GM23338 (cell line): ENCODE results near the gene HNRNPA2B1. TPM values are rescaled to one million over a fixed set of nuclear protein-coding genes. Genes with fewer than 3 reads are reported as not detected.
A peak's percentile ranks its signal among the peaks of the same experiment; 100 is the strongest.

Experiments used
- ATAC-seq: fragments of 200-7000 bp; cut with Tn5 transposase; 3 replicates; pipeline ENCODE4 v1.9.1; 2020
- DNase-seq: peaks from one replicate; pipeline ENCODE4 v3.0.0-alpha.2; 2015; ENCODE audit warnings: low spot score
- H2AFZ ChIP-seq: fragments of 200-600 bp; sonication (generic); 2 replicates; pipeline ENCODE4 v1.8.0; 2016; ENCODE audit warnings: antibody characterized with exemption, mild to moderate bottlenecking, moderate library complexity
- H3F3A ChIP-seq: fragments of 200-600 bp; sonication (generic); replicated peaks from 2 replicates; pipeline ENCODE4 v1.8.0; 2017; ENCODE audit warnings: antibody characterized with exemption, mixed run types, low read depth
- H3K27ac ChIP-seq: fragments of 200-600 bp; sonication (generic); 2 replicates; pipeline ENCODE4 v1.6.1; 2016; ENCODE audit warnings: low read depth
- H3K27me3 ChIP-seq: fragments of 200-600 bp; sonication (generic); 2 replicates; pipeline ENCODE4 v1.8.0; 2016; ENCODE audit warnings: mild to moderate bottlenecking, mixed run types, moderate library complexity; ENCODE audit not compliant: insufficient read depth
- H3K36me3 ChIP-seq: fragments of 200-600 bp; sonication (generic); 2 replicates; pipeline ENCODE4 v1.8.0; 2016; ENCODE audit warnings: mild to moderate bottlenecking; ENCODE audit not compliant: insufficient read depth
- H3K4me1 ChIP-seq: fragments of 200-600 bp; sonication (generic); 2 replicates; pipeline ENCODE4 v1.8.0; 2016; ENCODE audit warnings: mild to moderate bottlenecking, moderate library complexity; ENCODE audit not compliant: insufficient read depth
- H3K4me2 ChIP-seq: fragments of 200-600 bp; sonication (generic); 2 replicates; pipeline ENCODE4 v1.7.1; 2017; ENCODE audit warnings: mixed run types
- H3K4me3 ChIP-seq: fragments of 200-600 bp; sonication (generic); 2 replicates; pipeline ENCODE4 v1.6.1; 2016; ENCODE audit warnings: mixed run types
- H3K79me2 ChIP-seq: fragments of 200-600 bp; sonication (generic); replicated peaks from 2 replicates; pipeline ENCODE4 v1.8.0; 2017; ENCODE audit warnings: mild to moderate bottlenecking; ENCODE audit not compliant: insufficient read depth
- H3K9me2 ChIP-seq: fragments of 200-600 bp; sonication (generic); 2 replicates; pipeline ENCODE4 v1.8.0; 2017; ENCODE audit not compliant: insufficient read depth
- H4K20me1 ChIP-seq: fragments of 200-600 bp; sonication (generic); replicated peaks from 2 replicates; pipeline ENCODE4 v1.8.0; 2017; ENCODE audit warnings: mild to moderate bottlenecking; ENCODE audit not compliant: insufficient read depth
- H3K27ac Mint-ChIP-seq: 2 replicates; pipeline ENCODE4 v1.8.0; 2020; ENCODE audit warnings: inconsistent platforms, mild to moderate bottlenecking, moderate library complexity, mixed read lengths
- H3K27me3 Mint-ChIP-seq: 3 replicates; pipeline ENCODE4 v1.8.0; 2022; ENCODE audit warnings: low read depth, mild to moderate bottlenecking, moderate library complexity, mixed read lengths, inconsistent platforms; ENCODE audit not compliant: insufficient read depth, poor library complexity
- H3K36me3 Mint-ChIP-seq: 3 replicates; pipeline ENCODE4 v1.8.0; 2021; ENCODE audit warnings: low read depth, mild to moderate bottlenecking, inconsistent platforms, moderate library complexity, mixed read lengths
- H3K4me1 Mint-ChIP-seq: 3 replicates; pipeline ENCODE4 v1.8.0; 2020; ENCODE audit warnings: mild to moderate bottlenecking, inconsistent platforms, mixed read lengths
- H3K4me3 Mint-ChIP-seq: 3 replicates; pipeline ENCODE4 v1.8.0; 2021; ENCODE audit warnings: moderate library complexity, mild to moderate bottlenecking, inconsistent platforms, mixed read lengths
- H3K9me3 Mint-ChIP-seq: 3 replicates; pipeline ENCODE4 v1.8.0; 2020; ENCODE audit warnings: moderate library complexity, mild to moderate bottlenecking, inconsistent platforms, mixed read lengths
- CREB1 ChIP-seq: fragments of 250-450 bp; sonication (Bioruptor Pico); IDR thresholded peaks from 2 replicates; pipeline ENCODE4 v1.5.0; 2020; ENCODE audit warnings: low read depth, mild to moderate bottlenecking, moderate library complexity
- CTCF ChIP-seq, 2 experiments: fragments of 200-600 bp in 1 of 2; sonication (generic) in 1 of 2; conservative IDR thresholded peaks; 2 replicates each; pipeline versions ENCODE4 v1.5.1 to v1.6.1; 2016 to 2017; ENCODE audit warnings: antibody characterized with exemption in 2 of 2, low read depth in 2 of 2, mild to moderate bottlenecking in 2 of 2, moderate library complexity in 1 of 2
- EZH2phosphoT487 ChIP-seq: fragments of 200-600 bp; sonication (generic); IDR thresholded peaks from one replicate; pipeline ENCODE4 v1.8.1; 2018; ENCODE audit warnings: antibody characterized with exemption; ENCODE audit not compliant: unreplicated experiment
- JUNB ChIP-seq: IDR thresholded peaks from one replicate; pipeline ENCODE4 v1.6.1; 2016; ENCODE audit warnings: antibody characterized with exemption; ENCODE audit not compliant: unreplicated experiment
- NANOG ChIP-seq: IDR thresholded peaks from 2 replicates; pipeline ENCODE4 v1.6.1; 2016; ENCODE audit warnings: antibody characterized with exemption, borderline replicate concordance
- POLR2AphosphoS5 ChIP-seq: IDR thresholded peaks from 2 replicates; pipeline ENCODE4 v1.6.1; 2016; ENCODE audit warnings: antibody characterized with exemption, low read depth
- ZNF331 ChIP-seq: fragments of 250-450 bp; sonication (Bioruptor Pico); IDR thresholded peaks from 2 replicates; pipeline ENCODE4 v1.5.0; 2020; ENCODE audit warnings: low read depth, mild to moderate bottlenecking, moderate library complexity
- polyA plus RNA-seq: library from polyadenylated mRNA; unstranded; fragments of >200 nt; fragmentation: Nextera tagmentation; extraction: Ambion mirVana; gene quantifications from 2 replicates; pipeline ENCODE4 v1.2.1, GENCODE V29; 2016
- total RNA-seq: library from RNA; depleted of rRNA; stranded (reverse); fragments of >200 nt; shearing (Covaris generic); gene quantifications from 2 replicates; pipeline ENCODE4 v1.2.3, GENCODE V29; 2014
- TF ChIP-seq, protein P1 (sequence below): IDR thresholded peaks from 2 replicates; pipeline ENCODE4 v1.6.1; 2016; ENCODE audit warnings: antibody characterized with exemption
- TF ChIP-seq, protein P2 (sequence below): fragments of 250-450 bp; sonication (Bioruptor Pico); IDR thresholded peaks from 2 replicates; pipeline ENCODE4 v1.5.0; 2020; ENCODE audit warnings: mild to moderate bottlenecking, moderate library complexity

The HNRNPA2B1 gene
- total and polyA plus RNA-seq, 2 experiments from 2014 or later = 602 to 1,577 TPM

GRCh38 chr7:26151650-26151952 lies 48.9 kb downstream of the HNRNPA2B1 start (continued):
- no peak for TF ChIP-seq CTCF (conservative IDR thresholded peaks at IDR 0.05; ENCODE audit: low read depth in 2 of 2)

GRCh38 chr7:26151096-26151495 lies 49.5 kb downstream of the HNRNPA2B1 start:
- peaks cover 36% of the 10 kb centered on the region for H3K36me3 Mint-ChIP-seq
- Histone ChIP-seq H3K79me2 (peaks cover 31% of the 10 kb centered on the region), H3K36me3 (no peaks in the 10 kb centered on the region), H3K27ac (no peak overlapping the region), H3K27me3 (no peaks in the 10 kb centered on the region), H3K9me2 (no peaks in the 10 kb centered on the region), H2AFZ (0 out of 2 replicates have a peak overlapping the region, but pooled peaks have one; percentile 76), H3K4me3 (no peak overlapping the region), H3K4me2 (0 out of 2 replicates have a peak overlapping the region, but pooled peaks have one; percentile 76), H4K20me1 (no peaks in the 10 kb centered on the region; the same call in 1 of the 2 replicates), H3K4me1 (peaks cover 40% of the 10 kb centered on the region), H3F3A (peaks cover 15% of the 10 kb centered on the region; the same call in 1 of the 2 replicates)
- TF ChIP-seq, protein P1, sequence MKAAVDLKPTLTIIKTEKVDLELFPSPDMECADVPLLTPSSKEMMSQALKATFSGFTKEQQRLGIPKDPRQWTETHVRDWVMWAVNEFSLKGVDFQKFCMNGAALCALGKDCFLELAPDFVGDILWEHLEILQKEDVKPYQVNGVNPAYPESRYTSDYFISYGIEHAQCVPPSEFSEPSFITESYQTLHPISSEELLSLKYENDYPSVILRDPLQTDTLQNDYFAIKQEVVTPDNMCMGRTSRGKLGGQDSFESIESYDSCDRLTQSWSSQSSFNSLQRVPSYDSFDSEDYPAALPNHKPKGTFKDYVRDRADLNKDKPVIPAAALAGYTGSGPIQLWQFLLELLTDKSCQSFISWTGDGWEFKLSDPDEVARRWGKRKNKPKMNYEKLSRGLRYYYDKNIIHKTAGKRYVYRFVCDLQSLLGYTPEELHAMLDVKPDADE = no peak
- TF ChIP-seq POLR2AphosphoS5 = no peak
- H3K4me1 Mint-ChIP-seq = peaks cover 36% of the 10 kb centered on the region
- no peak for ATAC-seq
- H3K27me3 Mint-ChIP-seq = peaks cover 14% of the 10 kb centered on the region
- no peak overlapping the region; the same call in 1 of the 2 replicates for H3K27ac Mint-ChIP-seq
- H3K4me3 Mint-ChIP-seq = peak overlapping the region; percentile 68
- DNase-seq = no peak
- peaks cover 19% of the 10 kb centered on the region for H3K9me3 Mint-ChIP-seq

DNA sequence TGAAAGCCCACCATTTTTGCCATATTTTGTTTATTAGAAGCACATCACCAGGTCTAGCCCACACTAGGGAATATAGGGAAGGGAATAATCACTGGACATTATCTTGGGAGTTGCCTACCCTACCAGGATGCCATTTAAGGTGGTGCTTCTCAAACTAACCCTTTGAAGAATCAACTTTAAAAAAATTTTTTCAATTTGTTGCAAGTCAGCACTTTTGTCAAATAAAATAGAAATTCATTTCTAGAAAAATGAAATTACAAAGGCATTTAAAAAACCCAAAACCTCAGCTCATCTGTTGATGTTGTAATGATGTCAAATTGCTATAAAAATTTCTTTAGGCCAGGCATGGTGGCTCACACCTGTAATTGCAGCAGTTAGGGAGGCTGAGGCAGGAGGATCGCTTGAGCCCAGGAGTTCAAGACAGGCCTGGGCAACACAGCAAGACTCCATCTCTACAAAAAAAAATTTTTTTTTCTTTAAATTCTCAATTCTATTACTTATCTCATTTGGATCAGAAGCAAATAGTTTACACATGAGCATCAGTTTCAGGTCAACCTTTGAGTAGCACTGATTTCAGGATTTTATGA lies 51.1 kb downstream of the HNRNPA2B1 start:
- H3K27ac Mint-ChIP-seq = no peak overlapping the region
- ATAC-seq = no peak
- no peak overlapping the region for H3K4me2 ChIP-seq
- no peak overlapping the region for H3K4me3 Mint-ChIP-seq
- H3K4me1 ChIP-seq = peaks cover 25% of the 10 kb centered on the region
- peaks cover 14% of the 10 kb centered on the region for H3K27me3 Mint-ChIP-seq
- H3K79me2 ChIP-seq = peaks cover 15% of the 10 kb centered on the region
- 0 out of 2 replicates have a peak, but pooled peaks cover 3% of the 10 kb centered on the region for H3K9me2 ChIP-seq
- no peaks in the 10 kb centered on the region for H3K27me3 ChIP-seq
- peaks cover 15% of the 10 kb centered on the region; the same call in 1 of the 2 replicates for H3F3A ChIP-seq
- no peaks in the 10 kb centered on the region for H3K36me3 ChIP-seq
- no peak overlapping the region for H3K4me3 ChIP-seq
- DNase-seq = no peak
- no peaks in the 10 kb centered on the region for H4K20me1 ChIP-seq
- H3K4me1 Mint-ChIP-seq = peaks cover 22% of the 10 kb centered on the region
- peaks cover 23% of the 10 kb centered on the region for H3K9me3 Mint-ChIP-seq
- H2AFZ ChIP-seq = no peak overlapping the region
- peak overlapping the region; percentile 52; the same call in 1 of the 2 replicates for H3K27ac ChIP-seq
- peaks cover 29% of the 10 kb centered on the region for H3K36me3 Mint-ChIP-seq
- TF ChIP-seq POLR2AphosphoS5 (no peak), NANOG (no peak), JUNB (no peak), CREB1 (CRISPR knock-in tag) (no peak), EZH2phosphoT487 (no peak), ZNF331 (CRISPR knock-in tag) (no peak)
- TF ChIP-seq, protein P2, sequence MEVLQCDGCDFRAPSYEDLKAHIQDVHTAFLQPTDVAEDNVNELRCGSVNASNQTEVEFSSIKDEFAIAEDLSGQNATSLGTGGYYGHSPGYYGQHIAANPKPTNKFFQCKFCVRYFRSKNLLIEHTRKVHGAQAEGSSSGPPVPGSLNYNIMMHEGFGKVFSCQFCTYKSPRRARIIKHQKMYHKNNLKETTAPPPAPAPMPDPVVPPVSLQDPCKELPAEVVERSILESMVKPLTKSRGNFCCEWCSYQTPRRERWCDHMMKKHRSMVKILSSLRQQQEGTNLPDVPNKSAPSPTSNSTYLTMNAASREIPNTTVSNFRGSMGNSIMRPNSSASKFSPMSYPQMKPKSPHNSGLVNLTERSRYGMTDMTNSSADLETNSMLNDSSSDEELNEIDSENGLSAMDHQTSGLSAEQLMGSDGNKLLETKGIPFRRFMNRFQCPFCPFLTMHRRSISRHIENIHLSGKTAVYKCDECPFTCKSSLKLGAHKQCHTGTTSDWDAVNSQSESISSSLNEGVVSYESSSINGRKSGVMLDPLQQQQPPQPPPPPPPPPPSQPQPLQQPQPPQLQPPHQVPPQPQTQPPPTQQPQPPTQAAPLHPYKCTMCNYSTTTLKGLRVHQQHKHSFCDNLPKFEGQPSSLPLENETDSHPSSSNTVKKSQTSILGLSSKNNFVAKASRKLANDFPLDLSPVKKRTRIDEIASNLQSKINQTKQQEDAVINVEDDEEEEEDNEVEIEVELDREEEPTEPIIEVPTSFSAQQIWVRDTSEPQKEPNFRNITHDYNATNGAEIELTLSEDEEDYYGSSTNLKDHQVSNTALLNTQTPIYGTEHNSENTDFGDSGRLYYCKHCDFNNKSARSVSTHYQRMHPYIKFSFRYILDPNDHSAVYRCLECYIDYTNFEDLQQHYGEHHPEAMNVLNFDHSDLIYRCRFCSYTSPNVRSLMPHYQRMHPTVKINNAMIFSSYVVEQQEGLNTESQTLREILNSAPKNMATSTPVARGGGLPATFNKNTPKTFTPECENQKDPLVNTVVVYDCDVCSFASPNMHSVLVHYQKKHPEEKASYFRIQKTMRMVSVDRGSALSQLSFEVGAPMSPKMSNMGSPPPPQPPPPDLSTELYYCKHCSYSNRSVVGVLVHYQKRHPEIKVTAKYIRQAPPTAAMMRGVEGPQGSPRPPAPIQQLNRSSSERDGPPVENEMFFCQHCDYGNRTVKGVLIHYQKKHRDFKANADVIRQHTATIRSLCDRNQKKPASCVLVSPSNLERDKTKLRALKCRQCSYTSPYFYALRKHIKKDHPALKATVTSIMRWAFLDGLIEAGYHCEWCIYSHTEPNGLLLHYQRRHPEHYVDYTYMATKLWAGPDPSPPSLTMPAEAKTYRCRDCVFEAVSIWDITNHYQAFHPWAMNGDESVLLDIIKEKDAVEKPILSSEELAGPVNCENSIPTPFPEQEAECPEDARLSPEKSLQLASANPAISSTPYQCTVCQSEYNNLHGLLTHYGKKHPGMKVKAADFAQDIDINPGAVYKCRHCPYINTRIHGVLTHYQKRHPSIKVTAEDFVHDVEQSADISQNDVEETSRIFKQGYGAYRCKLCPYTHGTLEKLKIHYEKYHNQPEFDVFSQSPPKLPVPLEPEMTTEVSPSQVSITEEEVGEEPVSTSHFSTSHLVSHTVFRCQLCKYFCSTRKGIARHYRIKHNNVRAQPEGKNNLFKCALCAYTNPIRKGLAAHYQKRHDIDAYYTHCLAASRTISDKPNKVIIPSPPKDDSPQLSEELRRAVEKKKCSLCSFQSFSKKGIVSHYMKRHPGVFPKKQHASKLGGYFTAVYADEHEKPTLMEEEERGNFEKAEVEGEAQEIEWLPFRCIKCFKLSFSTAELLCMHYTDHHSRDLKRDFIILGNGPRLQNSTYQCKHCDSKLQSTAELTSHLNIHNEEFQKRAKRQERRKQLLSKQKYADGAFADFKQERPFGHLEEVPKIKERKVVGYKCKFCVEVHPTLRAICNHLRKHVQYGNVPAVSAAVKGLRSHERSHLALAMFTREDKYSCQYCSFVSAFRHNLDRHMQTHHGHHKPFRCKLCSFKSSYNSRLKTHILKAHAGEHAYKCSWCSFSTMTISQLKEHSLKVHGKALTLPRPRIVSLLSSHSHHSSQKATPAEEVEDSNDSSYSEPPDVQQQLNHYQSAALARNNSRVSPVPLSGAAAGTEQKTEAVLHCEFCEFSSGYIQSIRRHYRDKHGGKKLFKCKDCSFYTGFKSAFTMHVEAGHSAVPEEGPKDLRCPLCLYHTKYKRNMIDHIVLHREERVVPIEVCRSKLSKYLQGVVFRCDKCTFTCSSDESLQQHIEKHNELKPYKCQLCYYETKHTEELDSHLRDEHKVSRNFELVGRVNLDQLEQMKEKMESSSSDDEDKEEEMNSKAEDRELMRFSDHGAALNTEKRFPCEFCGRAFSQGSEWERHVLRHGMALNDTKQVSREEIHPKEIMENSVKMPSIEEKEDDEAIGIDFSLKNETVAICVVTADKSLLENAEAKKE = no peak
- TF ChIP-seq, protein P1 = no peak
